K562 (cell line): ENCODE results near the gene IPO11. TPM values are rescaled to one million over a fixed set of nuclear protein-coding genes. Genes with fewer than 3 reads are reported as not detected.

Experiments
- CC2D1A ChIP-seq: fragments of 450-650 bp; IDR thresholded peaks from 2 replicates; pipeline ENCODE4 v1.6.1; 2017; ENCODE audit warnings: mild to moderate bottlenecking
- DDX20 ChIP-seq: fragments of 450-650 bp; IDR thresholded peaks from 2 replicates; pipeline ENCODE4 v1.6.1; 2016; ENCODE audit warnings: missing genetic modification characterization, low read depth, mild to moderate bottlenecking, missing compliant biosample characterization, moderate library complexity
- FOS ChIP-seq: IDR thresholded peaks from 3 replicates; pipeline ENCODE4 v1.6.1; 2011; ENCODE audit not compliant: insufficient read length; ENCODE audit errors: extremely low read depth
- HMG20B ChIP-seq: fragments of 250-450 bp; sonication (Bioruptor Pico); IDR thresholded peaks from 2 replicates; pipeline ENCODE4 v1.5.0; 2021; ENCODE audit warnings: mild to moderate bottlenecking
- KDM1A ChIP-seq, 2 experiments: fragments of 450-650 bp; IDR thresholded peaks; 2 replicates each; pipeline ENCODE4 v1.6.1; 2016; ENCODE audit warnings: mild to moderate bottlenecking in 2 of 2
- MAFF ChIP-seq: IDR thresholded peaks from 2 replicates; pipeline ENCODE4 v1.6.1; 2012; ENCODE audit warnings: low read length, improper control_type of control experiment
- MYC ChIP-seq, 2 experiments: fragments of 250-450 bp in 1 of 2; sonication (Bioruptor Pico) in 1 of 2; IDR thresholded peaks; 2 replicates each; pipeline versions ENCODE4 v1.5.1 to v1.6.1; 2012 to 2021; ENCODE audit warnings: low read depth in 2 of 2, borderline replicate concordance in 1 of 2, improper control_type of control experiment in 1 of 2, low read length in 1 of 2, mild to moderate bottlenecking in 1 of 2, moderate library complexity in 1 of 2
- TCF3 ChIP-seq: sonication (generic); formaldehyde crosslinking; IDR thresholded peaks from 2 replicates; pipeline ENCODE4 v1.4.0; 2020; ENCODE audit warnings: mild to moderate bottlenecking, missing genetic modification reagents
- TOE1 ChIP-seq, 2 experiments: fragments of 450-650 bp in 1 of 2; sonication (generic) in 1 of 2; formaldehyde crosslinking in 1 of 2; IDR thresholded peaks; 2 replicates each; pipeline versions ENCODE4 v1.7.1 to v1.8.0; 2016 to 2022; ENCODE audit warnings: borderline replicate concordance in 2 of 2, mild to moderate bottlenecking in 2 of 2, antibody characterized with exemption in 1 of 2, inconsistent platforms in 1 of 2, low read depth in 1 of 2, missing genetic modification reagents in 1 of 2, moderate library complexity in 1 of 2
- WHSC1 ChIP-seq: IDR thresholded peaks from one replicate; pipeline ENCODE4 v1.6.1; 2012; ENCODE audit warnings: low read length, control low read depth, inconsistent platforms
- ZNF408 ChIP-seq: fragments of 250-450 bp; sonication (Bioruptor Pico); IDR thresholded peaks from 2 replicates; pipeline ENCODE4 v1.4.0; 2020; ENCODE audit warnings: low read depth, mild to moderate bottlenecking, moderate library complexity
- ZNF436 ChIP-seq: fragments of 250-450, 450-650 bp; sonication (Bioruptor Pico); formaldehyde crosslinking; IDR thresholded peaks from 2 replicates; pipeline ENCODE4 v1.7.0; 2020; ENCODE audit warnings: mild to moderate bottlenecking
- polyA plus RNA-seq, 8 experiments: library from polyadenylated mRNA; depleted of rRNA in 4 of 8; stranded (reverse) in 5 of 8; unstranded in 3 of 8; fragments of >200 nt; fragmentation: Nextera tagmentation in 2 of 8; fragmentation: Illumina TruSeq in 1 of 8; extraction: Ambion mirVana in 2 of 8; extraction: Trizol in 1 of 8; gene quantifications; 2 replicates each; pipeline versions ENCODE4 v1.2.1 to v1.2.3, GENCODE V29; 2011 to 2014; ENCODE audit warnings: inconsistent platforms in 1 of 8, missing spikeins in 1 of 8
- total RNA-seq, 7 experiments: library from RNA; depleted of rRNA in 6 of 7; stranded (reverse); fragments of >200 nt in 6 of 7; fragmentation: Illumina TruSeq in 2 of 7; extraction: Trizol in 2 of 7; gene quantifications; 2 replicates each; pipeline versions ENCODE4 v1.2.1 to v1.2.3, GENCODE V29; 2011 to 2021; ENCODE audit warnings: low replicate concordance in 1 of 7
- TF ChIP-seq, protein P1 (sequence below): fragments of 250-450 bp; sonication (Bioruptor Pico); IDR thresholded peaks from 2 replicates; pipeline ENCODE4 v1.5.0; 2020; ENCODE audit warnings: mild to moderate bottlenecking, borderline replicate concordance
- TF ChIP-seq, protein P2 (sequence below): sonication (generic); formaldehyde crosslinking; IDR thresholded peaks from 2 replicates; pipeline ENCODE4 v1.8.1; 2023; ENCODE audit warnings: mild to moderate bottlenecking, missing genetic modification reagents, moderate library complexity
- TF ChIP-seq, protein P3 (sequence below): sonication (generic); formaldehyde crosslinking; IDR thresholded peaks from 2 replicates; pipeline ENCODE4 v1.8.1; 2022; ENCODE audit warnings: missing genetic modification reagents
- TF ChIP-seq, protein P4 (sequence below): fragments of 250-450 bp; sonication (Bioruptor Pico); IDR thresholded peaks from 2 replicates; pipeline ENCODE4 v1.8.0; 2021; ENCODE audit warnings: borderline replicate concordance, mild to moderate bottlenecking, moderate library complexity; ENCODE audit not compliant: poor library complexity, severe bottlenecking
- TF ChIP-seq, protein P5 (sequence below): fragments of 450-650 bp; IDR thresholded peaks from 2 replicates; pipeline ENCODE4 v1.6.1; 2017; ENCODE audit warnings: antibody characterized with exemption

The IPO11 gene
- total and polyA plus RNA-seq, 9 of the 15 experiments (the other 6 are each of a cell fraction or from before 2014, with no cell fraction given) = 38.7 to 96.0 (median 70.9) TPM

DNA sequence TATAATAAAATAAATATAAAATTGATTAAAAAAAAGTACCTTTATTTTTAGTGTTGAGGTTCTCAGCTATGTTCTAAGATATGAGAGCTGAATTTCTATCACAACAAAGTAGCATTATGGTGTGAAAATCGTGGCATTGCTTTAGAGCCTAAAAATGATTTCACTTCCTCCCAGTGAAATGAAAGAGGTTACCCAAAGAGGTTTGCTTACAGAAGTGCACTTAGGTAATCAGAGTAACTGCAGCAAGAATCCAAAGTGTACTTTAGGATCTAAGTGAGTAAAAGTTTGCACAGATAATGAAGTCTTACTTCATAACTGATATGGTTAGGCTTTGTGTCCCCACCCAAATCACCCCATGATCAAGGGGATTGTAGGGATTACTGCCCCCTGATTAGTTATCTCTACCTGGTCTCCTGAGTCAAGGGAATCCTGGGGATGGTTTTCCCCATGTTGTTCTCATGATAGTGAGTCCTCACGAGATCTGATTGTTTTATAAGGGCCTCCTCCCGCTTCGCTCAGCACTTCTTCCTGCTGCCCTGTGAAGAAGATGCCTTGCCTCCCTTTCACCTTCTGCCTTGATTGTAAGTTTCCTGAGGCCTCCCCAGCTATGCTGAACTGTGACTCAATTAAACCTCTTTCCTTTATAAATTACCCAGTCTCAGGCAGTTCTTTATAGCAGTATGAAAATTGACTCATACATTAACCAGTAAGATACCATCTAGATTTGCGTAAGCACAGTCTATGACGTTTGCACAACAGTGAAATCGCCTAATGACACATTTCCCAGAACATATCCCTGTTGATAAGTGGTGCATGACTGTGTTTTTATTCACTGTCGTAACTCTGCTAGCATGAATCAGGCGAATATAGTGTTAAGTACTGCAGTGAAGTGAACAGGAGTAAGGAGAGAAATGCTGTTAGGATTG, 125.7 kb downstream of the IPO11 start (continued):
- TF ChIP-seq, protein P1, sequence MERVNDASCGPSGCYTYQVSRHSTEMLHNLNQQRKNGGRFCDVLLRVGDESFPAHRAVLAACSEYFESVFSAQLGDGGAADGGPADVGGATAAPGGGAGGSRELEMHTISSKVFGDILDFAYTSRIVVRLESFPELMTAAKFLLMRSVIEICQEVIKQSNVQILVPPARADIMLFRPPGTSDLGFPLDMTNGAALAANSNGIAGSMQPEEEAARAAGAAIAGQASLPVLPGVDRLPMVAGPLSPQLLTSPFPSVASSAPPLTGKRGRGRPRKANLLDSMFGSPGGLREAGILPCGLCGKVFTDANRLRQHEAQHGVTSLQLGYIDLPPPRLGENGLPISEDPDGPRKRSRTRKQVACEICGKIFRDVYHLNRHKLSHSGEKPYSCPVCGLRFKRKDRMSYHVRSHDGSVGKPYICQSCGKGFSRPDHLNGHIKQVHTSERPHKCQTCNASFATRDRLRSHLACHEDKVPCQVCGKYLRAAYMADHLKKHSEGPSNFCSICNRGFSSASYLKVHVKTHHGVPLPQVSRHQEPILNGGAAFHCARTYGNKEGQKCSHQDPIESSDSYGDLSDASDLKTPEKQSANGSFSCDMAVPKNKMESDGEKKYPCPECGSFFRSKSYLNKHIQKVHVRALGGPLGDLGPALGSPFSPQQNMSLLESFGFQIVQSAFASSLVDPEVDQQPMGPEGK = no peak
- TF ChIP-seq MAFF = peak; percentile 54
- peak; percentile 41; the same call in 1 of the 2 replicates for TF ChIP-seq TCF3 (CRISPR knock-in tag)
- TF ChIP-seq ZNF436 (CRISPR knock-in tag) = no peak
- TF ChIP-seq MYC (IDR thresholded peaks at IDR 0.05; ENCODE audit: low read depth, low read length) = 0 out of 2 replicates have a peak, but pooled peaks have one; percentile 16
- TF ChIP-seq MYC (CRISPR knock-in tag; IDR thresholded peaks at IDR 0.05; ENCODE audit: borderline replicate concordance, low read depth) = no peak
- TF ChIP-seq, protein P2, sequence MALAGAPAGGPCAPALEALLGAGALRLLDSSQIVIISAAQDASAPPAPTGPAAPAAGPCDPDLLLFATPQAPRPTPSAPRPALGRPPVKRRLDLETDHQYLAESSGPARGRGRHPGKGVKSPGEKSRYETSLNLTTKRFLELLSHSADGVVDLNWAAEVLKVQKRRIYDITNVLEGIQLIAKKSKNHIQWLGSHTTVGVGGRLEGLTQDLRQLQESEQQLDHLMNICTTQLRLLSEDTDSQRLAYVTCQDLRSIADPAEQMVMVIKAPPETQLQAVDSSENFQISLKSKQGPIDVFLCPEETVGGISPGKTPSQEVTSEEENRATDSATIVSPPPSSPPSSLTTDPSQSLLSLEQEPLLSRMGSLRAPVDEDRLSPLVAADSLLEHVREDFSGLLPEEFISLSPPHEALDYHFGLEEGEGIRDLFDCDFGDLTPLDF = no peak
- no peak for TF ChIP-seq HMG20B (CRISPR knock-in tag)
- no peak for TF ChIP-seq DDX20 (tag)
- 0 out of 4 replicates have a peak, but pooled peaks of 1 of the 2 experiments have one; percentile 16 for TF ChIP-seq KDM1A (IDR thresholded peaks at IDR 0.05)
- TF ChIP-seq FOS = no peak
- no peak for TF ChIP-seq ZNF408 (CRISPR knock-in tag)
- TF ChIP-seq, protein P3, sequence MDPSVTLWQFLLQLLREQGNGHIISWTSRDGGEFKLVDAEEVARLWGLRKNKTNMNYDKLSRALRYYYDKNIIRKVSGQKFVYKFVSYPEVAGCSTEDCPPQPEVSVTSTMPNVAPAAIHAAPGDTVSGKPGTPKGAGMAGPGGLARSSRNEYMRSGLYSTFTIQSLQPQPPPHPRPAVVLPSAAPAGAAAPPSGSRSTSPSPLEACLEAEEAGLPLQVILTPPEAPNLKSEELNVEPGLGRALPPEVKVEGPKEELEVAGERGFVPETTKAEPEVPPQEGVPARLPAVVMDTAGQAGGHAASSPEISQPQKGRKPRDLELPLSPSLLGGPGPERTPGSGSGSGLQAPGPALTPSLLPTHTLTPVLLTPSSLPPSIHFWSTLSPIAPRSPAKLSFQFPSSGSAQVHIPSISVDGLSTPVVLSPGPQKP (CRISPR knock-in tag) = no peak
- TF ChIP-seq, protein P4, sequence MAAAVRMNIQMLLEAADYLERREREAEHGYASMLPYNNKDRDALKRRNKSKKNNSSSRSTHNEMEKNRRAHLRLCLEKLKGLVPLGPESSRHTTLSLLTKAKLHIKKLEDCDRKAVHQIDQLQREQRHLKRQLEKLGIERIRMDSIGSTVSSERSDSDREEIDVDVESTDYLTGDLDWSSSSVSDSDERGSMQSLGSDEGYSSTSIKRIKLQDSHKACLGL = no peak
- TF ChIP-seq CC2D1A = peak; percentile 47; the same call in 1 of the 2 replicates
- no peak for TF ChIP-seq WHSC1
- TF ChIP-seq, protein P5, sequence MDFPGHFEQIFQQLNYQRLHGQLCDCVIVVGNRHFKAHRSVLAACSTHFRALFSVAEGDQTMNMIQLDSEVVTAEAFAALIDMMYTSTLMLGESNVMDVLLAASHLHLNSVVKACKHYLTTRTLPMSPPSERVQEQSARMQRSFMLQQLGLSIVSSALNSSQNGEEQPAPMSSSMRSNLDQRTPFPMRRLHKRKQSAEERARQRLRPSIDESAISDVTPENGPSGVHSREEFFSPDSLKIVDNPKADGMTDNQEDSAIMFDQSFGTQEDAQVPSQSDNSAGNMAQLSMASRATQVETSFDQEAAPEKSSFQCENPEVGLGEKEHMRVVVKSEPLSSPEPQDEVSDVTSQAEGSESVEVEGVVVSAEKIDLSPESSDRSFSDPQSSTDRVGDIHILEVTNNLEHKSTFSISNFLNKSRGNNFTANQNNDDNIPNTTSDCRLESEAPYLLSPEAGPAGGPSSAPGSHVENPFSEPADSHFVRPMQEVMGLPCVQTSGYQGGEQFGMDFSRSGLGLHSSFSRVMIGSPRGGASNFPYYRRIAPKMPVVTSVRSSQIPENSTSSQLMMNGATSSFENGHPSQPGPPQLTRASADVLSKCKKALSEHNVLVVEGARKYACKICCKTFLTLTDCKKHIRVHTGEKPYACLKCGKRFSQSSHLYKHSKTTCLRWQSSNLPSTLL = no peak
- TF ChIP-seq TOE1 (IDR thresholded peaks at IDR 0.05; ENCODE audit: borderline replicate concordance) = no peak
- TF ChIP-seq TOE1 (CRISPR knock-in tag; IDR thresholded peaks at IDR 0.05; ENCODE audit: borderline replicate concordance, low read depth) = no peak
